Cardiac muscle cell (in vitro differentiated cells and primary cell): ENCODE results near the gene PADI3. TPM values are rescaled to one million over a fixed set of nuclear protein-coding genes. Genes with fewer than 3 reads are reported as not detected.

Source experiments
- DNase-seq, 2 donors: peaks; one replicate each; pipeline versions ENCODE4 v3.0.0 to v3.0.0-alpha.2; 2010 to 2017; ENCODE audit warnings: low read depth in 1 of 2, low spot score in 1 of 2
- H3K27ac ChIP-seq: fragments of 200-600 bp; sonication (generic); 2 replicates; pipeline ENCODE4 v1.5.1; 2016
- H3K27me3 ChIP-seq: fragments of 200-600 bp; sonication (generic); 2 replicates; pipeline ENCODE4 v1.6.0; 2016; ENCODE audit warnings: control low read depth
- H3K36me3 ChIP-seq: fragments of 200-600 bp; sonication (generic); 2 replicates; pipeline ENCODE4 v1.5.1; 2016; ENCODE audit warnings: control low read depth
- H3K4me1 ChIP-seq: fragments of 200-600 bp; sonication (generic); 2 replicates; pipeline ENCODE4 v1.8.1; 2017; ENCODE audit warnings: low read depth, mild to moderate bottlenecking, mixed run types
- H3K4me3 ChIP-seq: fragments of 200-600 bp; sonication (generic); 2 replicates; pipeline ENCODE4 v1.5.1; 2016; ENCODE audit warnings: mild to moderate bottlenecking
- H3K9me3 ChIP-seq: fragments of 200-600 bp; sonication (generic); 2 replicates; pipeline ENCODE4 v1.5.1; 2017; ENCODE audit warnings: low read depth, mild to moderate bottlenecking, control low read depth
- CTCF ChIP-seq: IDR thresholded peaks from 2 replicates; pipeline ENCODE4 v1.5.1; 2012; ENCODE audit warnings: low read depth, mild to moderate bottlenecking, low read length
- polyA plus RNA-seq: library from polyadenylated mRNA; unstranded; fragments of >200 nt; fragmentation: Nextera tagmentation; extraction: Ambion mirVana; gene quantifications from 2 replicates; pipeline ENCODE4 v1.2.1, GENCODE V29; 2016
- total RNA-seq: library from RNA; depleted of rRNA; stranded (reverse); fragments of >200 nt; gene quantifications from 2 replicates; pipeline ENCODE4 v1.2.3, GENCODE V29; 2016

Gene PADI3
- total and polyA plus RNA-seq, 2 experiments from 2014 or later = 0.24 TPM; not detected in 1

- no peak for DNase-seq
- H3K27ac ChIP-seq = no peak overlapping the region
- no peaks in the 10 kb centered on the region for H3K27me3 ChIP-seq
- H3K4me1 ChIP-seq = no peaks in the 10 kb centered on the region
- no peak overlapping the region for H3K4me3 ChIP-seq
- no peak for TF ChIP-seq CTCF
- no peaks in the 10 kb centered on the region for H3K9me3 ChIP-seq
- no peaks in the 10 kb centered on the region for H3K36me3 ChIP-seq
Measured at GRCh38 chr1:17270891-17271765, 22.2 kb downstream of the PADI3 start.

GRCh38 chr1:17272066-17272465 lies 23.2 kb downstream of the PADI3 start:
- no peak overlapping the region for H3K27ac ChIP-seq
- no peaks in the 10 kb centered on the region for H3K9me3 ChIP-seq
- no peaks in the 10 kb centered on the region for H3K36me3 ChIP-seq
- no peak overlapping the region for H3K4me3 ChIP-seq
- H3K27me3 ChIP-seq = no peaks in the 10 kb centered on the region
- H3K4me1 ChIP-seq = no peaks in the 10 kb centered on the region
- TF ChIP-seq CTCF = no peak
- no peak for DNase-seq

- Histone ChIP-seq H3K36me3 (no peaks in the 10 kb centered on the region), H3K4me1 (no peaks in the 10 kb centered on the region), H3K27ac (no peak overlapping the region), H3K4me3 (no peak overlapping the region), H3K27me3 (no peaks in the 10 kb centered on the region), H3K9me3 (no peaks in the 10 kb centered on the region)
- TF ChIP-seq CTCF = no peak
- DNase-seq = no peak
Measured at GRCh38 chr1:17272646-17273045, 23.7 kb downstream of the PADI3 start.

- Histone ChIP-seq H3K9me3 (no peaks in the 10 kb centered on the region), H3K4me3 (no peak overlapping the region), H3K4me1 (no peaks in the 10 kb centered on the region), H3K27ac (no peak overlapping the region), H3K36me3 (no peaks in the 10 kb centered on the region), H3K27me3 (no peaks in the 10 kb centered on the region)
- no peak for DNase-seq
- no peak for TF ChIP-seq CTCF
Measured at GRCh38 chr1:17273096-17273495, 24.2 kb downstream of the PADI3 start.

- Histone ChIP-seq H3K4me1 (no peaks in the 10 kb centered on the region), H3K27ac (no peak overlapping the region), H3K27me3 (no peaks in the 10 kb centered on the region), H3K4me3 (no peak overlapping the region), H3K36me3 (no peaks in the 10 kb centered on the region), H3K9me3 (no peaks in the 10 kb centered on the region)
- DNase-seq = peak; percentile 57 to 66
- peak; percentile 79 for TF ChIP-seq CTCF
Measured at GRCh38 chr1:17274186-17275170, 25.6 kb downstream of the PADI3 start.
